GM21619 (cell line): Measurements from ENCODE around the gene P3H3.

Source experiments
- ATAC-seq: cut with Tn5 transposase; IDR thresholded peaks from one replicate; pipeline ENCODE4 v1.9.1; 2021; ENCODE audit not compliant: unreplicated experiment

Gene P3H3

GRCh38 chr12:6827982-6828780 lies at the start of gene P3H3:
Gene P3H3 (plus strand): TSS chr12:6828407. CDS start chr12:6828441, 34 bp downstream.
- no peak for ATAC-seq

GRCh38 chr12:6778574-6779550 lies 49.3 kb upstream of the P3H3 start:
- ATAC-seq = peak; percentile 87

GRCh38 chr12:6779708-6780432 lies 48.3 kb upstream of the P3H3 start:
- no peak for ATAC-seq

GRCh38 chr12:6780573-6780972 lies 47.6 kb upstream of the P3H3 start:
- ATAC-seq = no peak

GRCh38 chr12:6782119-6782518 lies 46.1 kb upstream of the P3H3 start:
- ATAC-seq = no peak

- no peak for ATAC-seq
Observed at GRCh38 chr12:6782850-6783566, 45.2 kb upstream of the P3H3 start.

GRCh38 chr12:6783828-6784227 lies 44.4 kb upstream of the P3H3 start:
- ATAC-seq = no peak

- no peak for ATAC-seq
Observed at GRCh38 chr12:6784296-6784695, 43.9 kb upstream of the P3H3 start.

- ATAC-seq = no peak
Observed at GRCh38 chr12:6784761-6785160, 43.4 kb upstream of the P3H3 start.

- ATAC-seq = no peak
Observed at GRCh38 chr12:6786416-6787094, 41.7 kb upstream of the P3H3 start.

GRCh38 chr12:6787309-6787708 lies 40.9 kb upstream of the P3H3 start:
- ATAC-seq = no peak

- ATAC-seq = no peak
Observed at GRCh38 chr12:6788972-6789924, 39.0 kb upstream of the P3H3 start, which contains the start of gene CD4. Gene CD4 (plus strand): TSS chr12:6789528. CDS start chr12:6800139, 10,611 bp downstream.

GRCh38 chr12:6790496-6791150 lies 37.6 kb upstream of the P3H3 start:
- no peak for ATAC-seq

GRCh38 chr12:6791931-6792520 lies 36.2 kb upstream of the P3H3 start:
- no peak for ATAC-seq

- ATAC-seq = no peak
Observed at GRCh38 chr12:6792522-6793201, 35.5 kb upstream of the P3H3 start.

- ATAC-seq = no peak
Observed at GRCh38 chr12:6795088-6795487, 33.1 kb upstream of the P3H3 start.

- no peak for ATAC-seq
Observed at GRCh38 chr12:6796576-6796975, 31.6 kb upstream of the P3H3 start.
